ENCODE results near the gene LRMDA.

GRCh38 chr10:75857269-75857846, 425.9 kb downstream of the LRMDA start:
- TF ChIP-seq REST (IDR thresholded peaks at IDR 0.05; ENCODE audit: low read depth) (no peak), RAD21 (IDR thresholded peaks at IDR 0.05; ENCODE audit: low read depth) (no peak), TAF1 (IDR thresholded peaks at IDR 0.05; ENCODE audit: low read depth) (no peak), CREB1 (IDR thresholded peaks at IDR 0.05; ENCODE audit: low read depth) (no peak)
- TF ChIP-seq, protein P1, sequence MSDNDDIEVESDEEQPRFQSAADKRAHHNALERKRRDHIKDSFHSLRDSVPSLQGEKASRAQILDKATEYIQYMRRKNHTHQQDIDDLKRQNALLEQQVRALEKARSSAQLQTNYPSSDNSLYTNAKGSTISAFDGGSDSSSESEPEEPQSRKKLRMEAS (IDR thresholded peaks at IDR 0.05) = no peak

Measured in Ishikawa (cell line).